H4 (cell line): Measurements from ENCODE around the gene EVI5. TPM values are rescaled to one million over a fixed set of nuclear protein-coding genes. Genes with fewer than 3 reads are reported as not detected.

Source experiments
- DNase-seq: peaks from one replicate; pipeline ENCODE4 v3.0.0-alpha.2; 2015; ENCODE audit warnings: low spot score
- total RNA-seq: library from RNA; depleted of rRNA; stranded (reverse); fragments of >200 nt; shearing (Covaris generic); gene quantifications from 2 replicates; pipeline ENCODE4 v1.2.3, GENCODE V29; 2014

Gene EVI5
- total RNA-seq, 1 experiment from 2014 or later, result 3.9 TPM

DNA sequence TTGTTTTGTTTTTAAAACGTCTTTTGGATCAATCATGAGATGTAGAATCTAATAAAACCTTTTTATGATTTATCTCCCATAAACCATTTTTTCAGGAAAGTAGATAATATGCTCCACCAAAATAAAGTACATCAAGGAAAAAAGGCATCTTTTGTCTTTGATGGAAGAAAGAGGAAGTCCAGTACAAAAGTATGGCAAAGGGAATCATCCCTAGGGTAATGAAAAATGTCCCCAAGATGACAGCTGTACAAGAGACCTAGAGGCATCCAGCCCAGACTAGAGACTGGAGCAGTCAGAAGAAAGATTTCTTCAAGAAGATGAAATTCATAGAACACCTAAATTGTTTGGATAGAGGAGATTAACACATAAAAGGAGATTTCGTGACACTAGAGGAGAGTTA, 265.9 kb downstream of the EVI5 start:
- no peak for DNase-seq

DNA sequence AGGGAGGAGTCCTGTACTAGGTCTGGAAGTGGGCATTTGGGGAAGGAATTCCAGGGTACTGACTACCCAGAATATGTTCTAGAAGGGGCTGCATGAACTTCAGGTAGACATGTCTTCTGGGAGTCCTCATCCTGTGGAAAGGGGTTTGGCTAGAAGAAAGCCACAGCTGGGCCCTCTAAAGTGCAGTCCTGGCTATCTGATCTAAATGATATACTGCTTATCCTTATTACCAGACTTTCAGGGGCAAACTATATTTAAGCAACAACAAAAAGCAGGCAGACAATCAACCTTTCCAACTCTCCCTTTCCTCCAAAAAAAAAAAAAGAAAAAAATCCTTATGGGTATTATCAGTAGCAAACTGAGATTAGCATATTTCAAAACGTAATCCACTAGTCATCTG, 268.3 kb downstream of the EVI5 start:
- no peak for DNase-seq

DNA sequence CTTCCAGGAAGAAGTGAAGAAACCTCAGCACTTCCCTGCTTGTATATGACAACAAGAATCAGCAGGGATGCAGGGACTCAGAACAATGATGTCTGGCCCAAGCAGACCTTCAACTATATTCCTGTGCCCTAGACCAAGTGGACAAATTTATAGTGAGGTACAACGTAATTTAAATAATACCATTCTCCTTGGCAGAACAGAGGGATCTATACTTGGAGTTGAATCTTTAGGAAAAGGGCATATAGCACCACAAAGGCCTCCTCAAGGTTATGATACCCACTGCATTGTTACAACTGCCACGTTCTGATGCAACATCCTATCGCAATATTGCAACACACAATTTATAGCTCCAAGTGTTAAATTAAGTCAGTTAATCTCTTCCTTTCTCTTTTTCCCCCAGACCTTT, 269.1 kb downstream of the EVI5 start:
- DNase-seq, result no peak

DNA sequence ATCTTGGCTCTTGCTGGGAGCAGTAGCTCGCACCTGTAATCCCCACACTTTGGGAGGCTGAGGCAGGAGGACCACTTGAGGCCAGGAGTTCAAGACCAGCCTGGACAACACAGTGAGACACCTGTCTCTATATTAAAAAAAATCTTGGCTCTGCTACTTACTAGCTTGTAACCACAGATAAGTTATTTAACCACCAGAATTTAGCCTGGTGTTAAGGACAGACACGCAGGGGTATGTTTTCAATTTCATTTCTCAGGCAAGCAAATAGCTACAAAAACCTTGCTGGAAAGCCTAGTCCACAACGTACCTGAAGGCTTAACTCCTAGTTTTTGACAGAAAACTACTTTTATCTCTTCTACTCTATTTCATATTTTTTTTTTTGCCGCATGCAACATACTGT, 273.4 kb downstream of the EVI5 start:
- DNase-seq, result no peak

DNA sequence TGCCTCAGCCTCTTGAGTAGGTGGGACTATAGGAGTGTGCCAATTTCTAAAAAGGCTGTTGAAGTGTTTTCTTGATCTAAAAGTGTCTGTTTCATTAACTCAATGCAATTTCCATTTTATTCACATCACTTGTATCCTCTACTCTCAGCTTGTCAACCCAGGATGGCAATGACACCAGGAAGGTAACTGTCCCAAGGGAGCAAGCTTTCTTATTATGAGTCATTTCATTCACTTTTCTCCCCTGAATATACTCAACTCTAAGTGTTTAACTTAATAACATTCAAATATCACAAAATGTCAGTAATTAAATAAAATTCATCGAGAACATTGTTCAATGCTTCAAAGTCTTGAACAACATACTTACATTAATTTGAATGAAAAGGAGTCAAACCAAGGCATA, 275.3 kb downstream of the EVI5 start:
- DNase-seq, result no peak

DNA sequence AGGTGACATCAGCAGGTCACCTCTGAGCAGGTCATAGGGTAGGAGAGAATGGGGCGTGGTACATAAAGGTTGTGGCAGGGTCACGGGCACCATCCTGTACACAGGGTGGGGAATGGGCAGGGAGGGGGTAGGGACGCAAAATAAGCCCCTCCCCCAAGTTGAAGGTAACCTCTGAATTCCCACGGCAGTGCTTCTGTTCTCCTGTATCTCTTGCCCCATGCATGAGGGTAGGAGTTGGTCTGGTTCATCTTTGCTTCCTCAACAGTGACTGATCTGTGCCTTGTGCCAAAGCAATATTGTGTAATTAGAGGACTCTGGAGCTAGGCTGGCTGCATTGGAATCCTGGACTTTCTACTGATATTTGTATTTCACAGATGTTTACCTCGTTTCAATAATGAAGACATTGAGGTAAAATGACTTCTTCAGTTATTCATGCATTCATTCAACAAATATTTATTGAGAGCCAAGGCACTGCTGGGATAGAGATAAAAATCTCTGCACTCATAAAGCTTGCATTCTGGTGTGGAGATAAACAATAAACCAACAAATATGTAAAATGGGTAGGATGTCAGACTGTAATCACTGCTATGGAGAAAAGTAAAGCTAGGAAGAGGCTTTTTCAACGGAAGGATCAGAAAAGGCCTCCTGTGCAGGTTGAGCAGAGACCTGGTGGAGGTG, 279.8 kb downstream of the EVI5 start:
- DNase-seq, result no peak

DNA sequence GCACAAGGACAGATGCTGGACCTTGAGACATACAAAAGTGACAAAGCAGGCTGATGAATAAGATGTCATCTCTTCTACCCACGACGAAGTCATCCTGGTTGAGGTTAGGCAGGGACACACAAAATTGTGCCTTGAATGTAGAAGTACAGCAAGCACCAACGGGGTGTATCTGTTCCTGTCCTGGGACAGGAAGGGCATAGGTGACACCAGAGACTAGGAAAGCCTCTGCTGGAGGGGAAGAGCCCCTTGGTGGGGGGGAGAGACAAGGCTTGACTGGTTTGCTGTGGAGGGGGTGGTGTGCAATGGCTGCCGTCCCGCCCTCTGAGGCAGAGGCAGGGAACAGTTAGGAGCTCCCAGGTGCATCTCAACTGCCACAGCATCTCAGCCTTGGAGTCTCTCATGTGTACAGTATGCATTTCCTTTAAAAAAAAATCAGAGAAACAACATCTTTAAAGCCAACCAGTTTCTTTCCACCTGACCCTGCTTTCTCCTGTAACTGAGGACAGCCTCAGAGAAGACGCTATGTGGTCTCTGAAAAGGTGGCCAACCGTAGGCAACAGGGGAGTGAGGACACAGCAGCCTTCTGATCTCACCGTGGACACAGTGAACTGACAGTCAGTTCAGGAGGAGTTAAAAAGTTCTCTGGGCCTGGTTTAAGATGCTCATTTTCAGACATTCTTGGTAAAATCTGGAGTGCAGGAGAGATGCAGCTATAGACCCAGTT, 280.5 kb downstream of the EVI5 start:
- DNase-seq, result no peak

DNA sequence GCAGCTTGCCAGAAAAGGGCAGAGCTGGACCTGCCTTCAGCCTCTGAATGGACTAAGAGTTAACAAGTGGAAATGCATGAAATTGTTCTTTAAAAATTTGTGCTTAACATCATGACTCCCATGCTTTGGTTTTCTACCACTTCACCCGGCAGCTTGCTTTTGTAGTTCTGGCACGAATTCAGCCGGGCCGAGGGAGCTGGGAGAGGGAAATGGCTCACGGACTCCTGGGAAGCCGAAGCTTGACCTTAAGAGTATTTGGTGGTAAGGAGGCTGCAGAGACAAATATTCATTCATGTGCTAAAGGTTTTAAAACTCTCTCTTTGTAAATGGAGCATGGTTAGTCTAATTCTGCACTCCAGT, 281.0 kb downstream of the EVI5 start:
- no peak for DNase-seq

DNA sequence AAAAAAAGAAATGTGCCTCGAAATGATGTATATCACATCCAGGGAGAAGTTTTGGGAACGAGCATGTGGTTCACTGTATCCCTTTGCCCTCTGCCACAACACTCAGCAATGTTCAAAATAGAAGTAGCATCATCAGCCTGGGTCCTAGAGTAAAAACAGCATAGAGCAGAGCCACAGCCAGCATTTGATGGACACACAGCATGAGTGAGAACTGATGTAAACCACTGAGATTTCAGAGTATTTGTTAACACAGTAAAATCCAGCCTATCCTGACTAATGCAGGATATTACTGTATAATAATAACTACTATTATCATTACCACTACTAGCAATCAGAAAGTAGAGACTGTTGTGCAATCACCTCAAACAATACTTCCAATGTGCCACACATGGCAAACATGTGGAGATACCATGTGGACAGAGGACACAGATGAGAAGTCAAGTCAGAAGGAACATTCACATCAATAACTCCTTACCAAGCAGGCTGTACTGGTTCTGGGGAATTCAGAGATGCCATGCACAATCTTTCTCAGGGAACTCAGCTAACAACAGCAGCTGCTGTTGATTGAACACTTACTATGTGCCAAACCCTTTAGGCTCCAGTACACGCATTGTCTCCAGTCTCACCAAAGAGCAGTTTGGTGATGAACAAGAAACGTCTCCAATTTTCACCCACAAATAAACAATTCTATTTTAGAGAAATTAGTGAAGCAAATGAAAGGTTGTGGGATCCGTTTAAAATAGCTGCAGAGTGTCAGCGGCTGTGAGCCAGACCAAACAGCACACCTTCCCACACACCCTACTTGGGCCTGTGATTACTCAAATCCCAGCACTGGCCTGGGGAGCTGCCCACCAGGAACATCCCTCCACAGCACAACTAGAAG, 281.6 kb downstream of the EVI5 start:
- no peak for DNase-seq

DNA sequence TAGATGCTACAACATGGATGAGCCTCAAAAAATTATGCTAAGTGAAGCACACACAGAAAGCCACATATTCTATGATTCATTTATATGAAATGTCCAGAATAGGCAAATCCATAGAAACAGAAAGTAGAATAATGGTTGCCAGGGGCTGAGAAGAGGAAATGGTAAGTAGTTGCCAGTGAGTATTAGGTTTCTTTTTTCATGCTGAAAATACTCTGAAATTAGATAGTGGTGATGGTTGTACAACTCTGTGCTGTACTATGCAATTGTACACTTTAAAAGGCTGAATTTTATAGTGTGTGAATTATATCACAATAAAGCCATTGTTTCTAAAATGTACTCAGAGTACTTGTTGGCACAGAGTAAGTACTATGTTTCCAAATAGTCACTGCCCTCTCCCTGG, 282.7 kb downstream of the EVI5 start:
- DNase-seq, result no peak

DNA sequence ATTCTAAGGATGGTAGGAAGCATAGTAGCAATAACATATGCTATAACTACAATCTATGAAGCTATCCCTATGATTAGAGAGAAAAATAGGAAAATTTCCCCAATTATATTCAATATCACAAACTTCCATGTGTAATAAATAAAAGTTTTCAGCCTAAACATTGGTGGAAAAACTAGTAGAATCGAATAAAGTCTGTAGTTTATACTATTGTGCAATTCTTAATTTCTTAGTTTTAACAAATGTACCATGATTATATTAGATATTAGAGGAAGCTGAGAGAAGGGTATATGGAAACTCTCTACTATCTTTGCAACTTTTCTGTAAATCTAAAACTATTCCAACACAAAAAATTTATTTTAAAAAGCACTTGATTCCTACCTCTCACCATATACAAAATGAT, 284.4 kb downstream of the EVI5 start:
- DNase-seq, result no peak

DNA sequence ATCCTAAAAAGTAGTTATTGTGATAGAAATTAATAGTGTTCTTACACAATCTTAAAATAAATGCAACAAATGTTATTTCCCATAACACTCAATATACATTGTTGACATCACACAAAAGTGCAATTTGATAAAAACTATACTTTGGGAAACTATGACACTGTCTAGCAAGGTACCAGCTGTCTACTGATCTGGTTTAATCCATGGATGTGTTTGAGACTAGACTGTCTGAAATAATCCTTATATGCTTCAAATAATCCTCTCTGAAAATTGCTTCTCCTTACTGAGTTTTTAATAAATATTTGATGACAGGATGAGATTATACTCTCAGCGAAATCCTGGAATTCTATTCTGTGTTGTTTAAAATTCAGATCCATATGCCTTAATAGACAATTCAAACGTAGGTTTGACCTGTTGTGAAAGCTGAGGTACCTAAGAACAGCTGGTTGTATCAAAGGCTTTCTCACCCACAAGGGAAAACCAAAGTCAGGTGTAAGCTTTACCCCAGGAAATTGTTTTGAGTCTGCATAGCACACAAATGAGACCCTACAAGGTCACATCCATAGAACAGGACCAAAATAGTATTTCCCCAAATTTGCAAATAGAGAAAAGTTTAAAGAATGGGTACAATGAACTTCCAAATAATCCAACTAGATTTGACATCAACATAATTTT, 289.4 kb downstream of the EVI5 start:
- no peak for DNase-seq

DNA sequence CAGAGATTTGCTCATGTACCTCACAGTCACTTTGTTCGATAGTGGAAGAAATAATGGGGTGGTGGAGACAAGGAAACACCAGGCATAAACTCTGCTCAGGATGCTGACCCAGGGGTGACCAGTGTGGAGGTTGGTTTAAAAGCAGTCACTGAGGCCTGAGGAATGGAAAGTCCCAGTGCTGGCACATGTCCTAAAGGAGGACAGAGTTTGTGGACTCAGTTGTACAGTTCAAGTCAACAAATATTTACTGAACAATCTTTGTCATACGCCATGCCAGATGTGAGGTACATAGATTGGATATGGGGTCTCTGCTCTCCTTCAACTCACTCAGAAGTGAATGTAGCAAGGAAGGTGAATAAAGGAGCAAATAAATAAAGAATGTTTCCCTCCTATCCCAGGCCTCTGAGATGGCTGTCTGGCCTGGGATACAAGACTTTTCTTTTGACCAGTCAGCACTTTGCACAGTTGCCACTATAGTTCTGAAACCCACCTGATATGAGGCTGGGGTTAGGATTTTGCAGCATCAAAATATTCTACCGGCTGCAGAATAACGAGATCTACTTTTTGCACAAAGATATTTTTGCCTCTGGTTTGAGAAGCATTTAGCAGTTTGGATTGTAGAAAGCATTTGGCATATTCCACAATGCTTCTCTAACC, 290.3 kb downstream of the EVI5 start:
- DNase-seq, result no peak

DNA sequence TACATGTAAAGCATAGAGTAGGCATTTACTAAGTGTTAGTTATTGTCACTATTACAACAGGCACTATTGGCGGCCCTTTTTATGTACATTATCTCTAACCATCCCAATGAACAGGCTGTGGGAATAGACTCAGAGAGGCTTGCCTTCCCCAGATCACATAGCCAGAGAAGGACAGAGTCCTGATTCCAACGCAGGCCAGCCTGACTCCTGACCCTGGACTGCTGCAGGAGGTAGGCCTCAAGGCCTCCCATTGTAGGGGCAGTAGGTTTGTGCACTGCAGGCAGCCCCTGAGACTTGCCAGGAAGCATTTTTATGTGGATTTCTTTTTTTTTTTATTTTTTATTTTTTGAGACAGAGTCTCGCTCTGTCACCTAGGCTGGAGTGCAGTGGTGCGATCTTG, 291.8 kb downstream of the EVI5 start:
- no peak for DNase-seq

DNA sequence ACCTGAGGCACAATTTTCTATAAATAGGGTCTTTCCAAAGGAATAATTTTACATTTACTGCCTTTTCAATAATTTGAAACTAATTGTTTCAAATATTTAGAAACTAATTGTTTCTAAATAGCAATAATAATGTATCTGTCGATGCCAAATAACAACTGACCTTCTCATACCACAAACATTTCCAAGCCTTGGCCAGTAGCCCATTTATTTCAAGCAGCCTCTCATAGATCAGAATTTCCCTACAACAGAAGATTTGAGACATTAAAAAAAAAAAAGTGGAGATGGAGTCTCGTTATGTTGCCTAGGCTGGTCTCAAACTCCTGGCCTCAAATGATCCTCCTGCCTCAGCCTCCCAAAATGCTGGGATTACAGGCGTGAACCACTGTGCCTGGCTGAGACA, 296.1 kb downstream of the EVI5 start:
- no peak for DNase-seq

DNA sequence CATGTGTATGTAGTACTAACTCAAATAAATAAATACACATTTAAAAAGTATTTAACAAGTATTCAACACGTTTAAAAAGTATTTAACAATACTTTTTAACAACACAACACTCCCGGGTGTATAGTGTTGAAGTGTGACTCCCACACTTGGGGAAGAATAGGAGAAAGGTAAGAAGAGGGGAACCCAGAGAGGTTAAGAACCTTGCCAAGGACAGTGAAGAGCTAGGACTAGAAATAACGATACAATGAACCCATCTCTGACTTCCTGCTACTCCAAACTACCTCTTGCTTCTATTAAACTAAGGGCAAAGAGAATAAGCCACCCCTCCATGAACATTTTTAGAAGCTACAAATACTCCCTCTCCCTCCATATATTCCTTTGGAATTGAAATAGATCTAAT, 296.5 kb downstream of the EVI5 start:
- no peak for DNase-seq

DNA sequence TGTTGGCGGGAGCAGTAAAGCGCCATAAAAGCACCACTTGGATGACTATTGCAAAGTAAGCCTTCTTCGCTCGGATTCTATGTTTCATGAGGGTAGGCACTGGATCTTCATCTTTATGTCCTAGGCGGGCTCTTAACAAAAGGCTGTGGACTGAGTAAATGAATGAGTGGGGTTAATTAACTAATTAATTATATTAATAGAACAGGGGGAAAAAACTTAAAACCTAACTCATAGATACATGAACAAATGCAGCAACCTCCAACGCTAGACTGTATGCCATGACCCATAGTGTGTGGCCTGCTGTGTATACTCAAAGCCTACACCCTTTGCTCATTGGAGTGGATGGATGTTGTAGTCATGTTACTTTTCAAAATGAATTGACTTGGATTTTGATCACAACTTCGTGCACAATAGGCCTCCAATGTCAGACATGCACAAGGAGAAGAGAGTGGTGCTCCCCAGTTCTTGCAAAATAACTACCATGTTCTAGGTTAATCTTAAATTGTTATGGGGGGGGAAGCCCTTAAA, 297.8 kb downstream of the EVI5 start:
- DNase-seq, result no peak

DNA sequence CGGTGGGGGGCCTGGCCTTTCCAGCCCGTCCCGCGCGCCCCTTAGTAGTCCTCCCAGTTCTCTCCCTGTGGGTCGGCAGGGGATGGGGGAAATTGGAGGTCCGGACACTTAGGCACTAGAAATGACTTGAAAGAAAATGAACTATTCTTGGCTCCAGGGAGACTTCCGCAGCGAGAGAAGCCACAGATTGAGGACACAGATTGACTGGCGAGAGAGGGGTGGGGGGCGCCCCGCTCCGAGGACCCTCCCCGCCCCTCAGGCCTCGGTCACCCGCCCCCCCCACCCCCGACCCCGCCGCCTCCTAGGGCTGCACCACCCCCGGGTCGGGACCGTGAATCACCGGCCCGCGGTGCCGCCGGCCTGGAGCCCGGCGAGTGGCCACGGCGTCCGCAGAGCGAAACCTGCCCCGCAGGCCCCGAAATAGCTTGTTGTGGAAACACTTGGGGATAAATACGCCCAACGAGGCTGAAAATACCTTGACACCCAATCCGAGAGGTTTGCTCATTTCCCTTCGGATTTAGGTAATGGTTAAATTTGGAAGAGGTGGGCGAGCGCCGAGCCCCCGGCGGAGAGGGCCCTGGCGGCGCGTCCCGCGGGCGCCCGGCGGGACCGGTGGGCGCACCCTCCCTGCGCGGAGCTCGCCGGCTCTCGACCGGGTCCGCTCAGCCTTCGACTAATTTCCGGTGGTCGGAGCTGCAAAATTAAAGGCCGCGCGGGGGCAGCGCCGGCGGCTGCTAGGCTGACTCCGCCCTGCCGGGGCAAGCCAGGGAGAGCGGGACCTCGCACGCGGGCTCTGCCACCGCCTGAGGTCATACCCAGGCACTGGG, 298.4 kb downstream of the EVI5 start, which contains the start of gene GFI1:
TSS of gene GFI1 (minus strand) at position 675 of the 827 bp plus-strand sequence. CDS start 3,438 bp downstream, outside the sequence.
- no peak for DNase-seq

DNA sequence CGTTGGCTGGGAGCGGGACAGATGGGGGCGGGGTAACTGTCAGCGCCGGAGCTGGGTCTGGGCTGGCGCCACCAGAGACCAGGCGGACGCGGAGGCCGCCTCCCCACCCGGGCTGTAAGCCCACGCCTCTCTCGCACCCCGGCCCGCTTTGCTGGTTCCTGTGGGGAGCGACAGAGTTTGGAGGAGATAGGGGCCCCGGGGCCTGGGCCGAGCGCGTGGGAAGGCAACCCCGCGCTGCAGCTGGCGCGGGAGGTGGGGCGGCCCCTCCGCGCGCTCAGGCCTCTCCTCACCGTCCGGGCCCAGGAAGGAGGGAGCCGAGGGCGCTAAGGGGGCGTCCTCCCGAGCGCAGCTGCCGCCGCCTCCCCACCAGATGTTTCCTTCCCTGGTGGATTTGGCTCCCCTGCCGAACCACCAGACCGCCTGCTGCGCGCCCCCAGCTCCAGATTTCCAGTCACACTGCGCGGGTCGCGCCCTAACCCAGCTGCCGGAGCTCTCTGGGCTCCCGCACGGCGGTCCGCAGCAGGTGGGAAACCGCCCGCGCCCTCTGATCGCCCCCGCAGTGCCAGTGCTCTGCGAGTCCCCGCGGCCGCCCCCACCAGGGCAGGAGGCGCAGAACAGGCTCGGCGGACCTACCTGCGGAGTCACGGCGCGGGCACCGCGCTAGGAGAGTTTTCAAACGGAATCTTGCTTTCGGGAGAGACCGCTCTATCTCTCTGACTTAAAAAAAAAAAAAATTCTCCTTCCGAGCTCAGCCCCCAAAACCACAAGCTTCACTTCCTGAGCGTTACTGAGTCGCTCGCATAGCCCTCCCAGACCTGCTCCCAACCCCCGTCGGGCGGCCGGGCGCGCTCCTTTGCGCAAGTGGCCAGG, 299.3 kb downstream of the EVI5 start:
- DNase-seq, result peak; percentile 10
